CD4-positive, alpha-beta T cell treated with Interleukin-12 subunit alpha and Interleukin-12 subunit beta, for 1 hour (primary cell): ENCODE measurements around the gene NR1H4.
"Not testable (repeated sequence)": the region's sequence is repeated elsewhere in the genome, so short reads cannot be mapped to it uniquely, and the experiment has no call there.

ENCODE experiments used
- DNase-seq: peaks from one replicate; pipeline ENCODE4 v3.0.0-alpha.2; 2020

NR1H4 gene

GRCh38 chr12:100473050-100473715, 483 bp upstream of the NR1H4 start:
- DNase-seq: no peak

- DNase-seq: no peak
Observed at GRCh38 chr12:100474617-100475016, 951 bp downstream of the NR1H4 start.

GRCh38 chr12:100476013-100476751, 2.5 kb downstream of the NR1H4 start:
- DNase-seq: no peak

GRCh38 chr12:100481021-100481420, 7.4 kb downstream of the NR1H4 start:
- DNase-seq: no peak

GRCh38 chr12:100484183-100484886, 10.7 kb downstream of the NR1H4 start:
- DNase-seq: no peak

- DNase-seq: no peak
Observed at GRCh38 chr12:100484891-100485471, 11.3 kb downstream of the NR1H4 start.

GRCh38 chr12:100485983-100486382, 12.3 kb downstream of the NR1H4 start:
- DNase-seq: no peak

- no peak for DNase-seq
Observed at GRCh38 chr12:100489251-100489820, 15.7 kb downstream of the NR1H4 start.

- no peak for DNase-seq
Observed at GRCh38 chr12:100490056-100490455, 16.4 kb downstream of the NR1H4 start.

- DNase-seq: no peak
Observed at GRCh38 chr12:100491104-100491503, 17.4 kb downstream of the NR1H4 start.

- DNase-seq: no peak
Observed at GRCh38 chr12:100493396-100494012, 19.8 kb downstream of the NR1H4 start.

GRCh38 chr12:100494026-100494425, 20.4 kb downstream of the NR1H4 start:
- no peak for DNase-seq

GRCh38 chr12:100494538-100494937, 20.9 kb downstream of the NR1H4 start:
- DNase-seq: no peak

- DNase-seq: no peak
Observed at GRCh38 chr12:100497105-100497795, 23.6 kb downstream of the NR1H4 start.

GRCh38 chr12:100498141-100498540, 24.5 kb downstream of the NR1H4 start:
- no peak for DNase-seq

GRCh38 chr12:100499416-100499815, 25.8 kb downstream of the NR1H4 start:
- DNase-seq: no peak

GRCh38 chr12:100502718-100503117, 29.1 kb downstream of the NR1H4 start:
- DNase-seq: not testable (repeated sequence)

GRCh38 chr12:100503228-100503628, 29.6 kb downstream of the NR1H4 start:
- no peak for DNase-seq

- no peak for DNase-seq
Observed at GRCh38 chr12:100504804-100505203, 31.1 kb downstream of the NR1H4 start.

GRCh38 chr12:100508751-100509150, 35.1 kb downstream of the NR1H4 start:
- DNase-seq: no peak

GRCh38 chr12:100512692-100513091, 39.0 kb downstream of the NR1H4 start:
- no peak for DNase-seq

- DNase-seq: no peak
Observed at GRCh38 chr12:100515968-100516367, 42.3 kb downstream of the NR1H4 start.
